NCI-H1105 treated with DMSO at 0.1 percent for 48 hours (cell line): ENCODE measurements around the gene CFL2.
"Not testable (repeated sequence)": the region's sequence is repeated elsewhere in the genome, so short reads cannot be mapped to it uniquely, and the experiment has no call there.

Experiments used
- DNase-seq: peaks from one replicate; lab custom pipeline; 2025; lab: John Stamatoyannopoulos, UW

CFL2 gene

DNA sequence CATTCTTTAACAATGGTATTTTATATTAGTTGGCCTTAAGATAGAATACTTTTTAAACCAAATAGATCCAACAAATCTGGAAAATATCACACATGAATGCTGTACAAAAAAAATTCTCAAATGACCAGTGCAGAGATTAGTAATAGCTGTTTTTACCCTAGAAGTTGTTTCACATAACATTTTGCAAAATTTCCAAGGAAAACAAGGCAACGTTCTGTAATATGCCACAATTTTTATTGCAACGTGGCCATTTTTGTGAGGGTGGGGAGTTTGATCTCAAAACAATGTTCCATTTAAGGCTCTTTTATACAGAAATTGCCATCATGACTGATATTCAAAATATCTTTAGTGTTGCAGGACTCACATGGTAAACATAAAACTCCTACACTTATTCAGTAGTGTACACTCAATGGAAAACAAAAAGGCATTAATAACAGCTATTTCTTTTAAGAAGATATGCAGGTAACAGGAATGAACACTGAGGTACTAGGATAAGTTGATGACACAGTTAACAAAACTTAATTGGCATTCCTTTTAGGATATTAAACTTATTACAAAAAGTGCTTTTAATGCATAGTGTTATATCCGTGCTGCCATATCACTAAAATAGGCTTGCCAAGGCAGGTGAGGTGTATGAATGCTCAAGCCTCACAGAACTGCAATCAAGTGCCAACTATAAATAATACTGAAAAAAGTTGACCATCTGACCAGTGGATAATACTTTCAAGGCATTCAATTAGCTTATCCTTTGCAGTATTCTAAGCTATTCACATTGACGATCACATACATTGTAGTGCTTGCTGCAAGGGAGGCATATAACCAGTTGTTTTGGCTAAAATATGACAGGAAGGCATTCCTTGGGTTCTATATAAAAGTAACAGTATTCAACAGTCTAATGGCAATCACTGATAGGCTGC lies 2.3 kb downstream of the CFL2 start:
- DNase-seq: no peak

DNA sequence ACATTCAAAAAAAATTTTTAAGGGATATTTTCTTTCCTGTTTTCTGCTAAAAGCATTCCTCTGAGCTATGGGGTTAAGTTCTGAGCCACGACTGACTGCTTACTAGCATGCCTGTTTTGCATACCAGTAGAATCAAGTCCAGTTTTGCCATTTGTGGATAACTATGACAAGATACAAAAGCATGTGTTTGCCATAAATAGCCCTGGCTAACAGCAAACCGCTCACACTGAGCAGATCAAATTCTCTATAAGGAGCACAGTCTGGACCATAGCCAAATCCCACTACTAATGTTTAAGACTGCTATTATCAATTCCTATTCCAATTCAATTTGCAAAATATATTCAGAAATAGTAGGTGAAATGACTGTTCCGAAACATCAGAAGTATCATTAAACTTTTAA lies 3.2 kb downstream of the CFL2 start:
- peak; percentile 27 for DNase-seq

DNA sequence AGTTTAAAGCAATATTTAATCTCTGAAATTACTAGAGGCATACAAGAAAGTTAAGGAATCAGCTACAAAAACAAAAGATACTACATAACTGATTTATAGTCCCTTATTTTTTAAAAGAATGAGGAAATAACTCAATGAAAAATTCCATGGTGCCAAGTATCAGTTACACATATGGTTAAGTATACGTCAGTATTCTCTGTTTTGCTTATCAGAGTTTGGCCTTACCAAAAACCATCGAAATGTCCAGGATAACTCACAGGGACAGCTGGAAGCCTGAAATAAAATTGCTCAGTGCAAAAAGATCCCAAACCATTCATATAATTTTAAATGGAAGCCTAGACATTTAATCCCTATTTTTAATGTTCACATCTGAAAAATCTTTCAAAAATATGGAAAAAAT lies 3.6 kb downstream of the CFL2 start:
- DNase-seq: no peak

DNA sequence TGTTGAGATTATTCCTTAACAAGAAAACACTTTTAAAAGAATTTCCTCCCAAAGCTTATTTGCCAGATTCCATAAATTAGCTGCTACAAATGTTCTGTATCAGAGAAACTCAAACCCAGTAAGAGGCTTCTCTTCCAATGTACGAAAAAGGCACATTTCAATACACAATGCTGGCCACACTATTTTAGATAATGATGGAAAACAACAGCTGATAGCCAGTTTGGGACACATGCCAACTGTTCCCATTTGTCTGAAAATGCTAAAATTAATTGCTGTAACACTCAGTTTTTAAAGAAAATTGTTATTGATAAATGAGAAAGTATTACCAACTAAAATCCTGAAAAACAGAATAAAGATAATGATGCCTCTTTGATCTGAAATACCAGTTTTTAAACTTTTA lies 4.4 kb downstream of the CFL2 start:
- no peak for DNase-seq

DNA sequence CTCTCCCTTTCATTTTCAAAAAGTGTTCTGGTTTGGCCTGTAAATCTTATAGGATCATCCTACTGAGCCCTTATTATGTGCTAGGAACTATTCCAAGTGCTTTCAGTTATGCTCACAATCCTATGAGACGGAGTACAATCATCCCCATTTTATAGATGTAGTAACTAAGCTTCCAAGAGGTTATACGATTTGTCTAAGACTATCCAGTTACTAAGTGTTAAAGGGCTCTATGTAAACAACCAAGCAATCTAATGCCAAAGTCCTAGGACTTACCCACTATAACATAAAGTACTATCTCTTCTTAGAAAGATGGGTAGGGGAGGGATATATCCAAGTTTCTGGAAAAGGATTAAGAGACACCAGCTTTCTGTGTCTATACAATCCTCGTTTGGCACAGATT lies 6.7 kb downstream of the CFL2 start:
- no peak for DNase-seq

DNA sequence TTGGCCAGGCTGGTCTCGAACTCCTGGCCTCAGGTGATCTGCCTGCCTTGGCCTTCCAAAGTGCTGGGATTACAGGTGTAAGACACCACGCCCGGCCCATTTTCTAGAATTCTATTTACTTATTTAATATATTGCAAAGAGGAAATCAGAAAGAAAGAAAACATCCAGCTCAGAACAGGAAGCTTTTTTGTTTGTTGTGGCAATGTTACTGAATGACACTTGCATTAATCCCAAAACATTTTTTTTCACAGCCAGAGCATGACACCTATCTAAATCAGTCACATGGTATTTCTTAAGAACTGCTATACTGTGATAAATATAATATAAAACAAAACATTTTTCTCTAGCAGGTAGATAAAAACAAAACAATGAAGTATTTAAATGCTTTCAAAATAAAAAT lies 12.6 kb downstream of the CFL2 start:
- no peak for DNase-seq

DNA sequence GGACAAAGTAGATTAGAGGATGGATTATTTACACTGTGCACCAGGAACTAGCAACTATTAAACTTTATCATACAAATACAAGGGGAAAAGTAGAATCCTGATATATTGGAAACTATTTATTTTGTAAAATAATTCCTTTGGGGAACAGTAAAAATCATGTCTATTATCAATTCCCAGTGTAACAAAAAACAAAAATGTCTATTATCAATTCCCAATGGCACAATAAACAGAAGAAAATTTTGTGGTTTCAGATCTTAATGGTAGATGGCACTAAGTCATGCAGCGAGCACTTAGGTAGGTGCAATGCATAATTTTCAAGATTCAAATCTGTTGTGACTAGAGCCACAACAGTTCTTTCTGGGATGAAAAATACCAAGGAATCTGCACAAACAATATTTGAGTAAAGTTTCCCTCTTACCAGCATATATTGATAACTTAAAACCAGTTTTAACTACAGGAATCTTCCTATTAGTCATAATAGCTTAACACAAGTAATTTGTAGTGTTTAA lies 13.7 kb downstream of the CFL2 start:
- DNase-seq: no peak

DNA sequence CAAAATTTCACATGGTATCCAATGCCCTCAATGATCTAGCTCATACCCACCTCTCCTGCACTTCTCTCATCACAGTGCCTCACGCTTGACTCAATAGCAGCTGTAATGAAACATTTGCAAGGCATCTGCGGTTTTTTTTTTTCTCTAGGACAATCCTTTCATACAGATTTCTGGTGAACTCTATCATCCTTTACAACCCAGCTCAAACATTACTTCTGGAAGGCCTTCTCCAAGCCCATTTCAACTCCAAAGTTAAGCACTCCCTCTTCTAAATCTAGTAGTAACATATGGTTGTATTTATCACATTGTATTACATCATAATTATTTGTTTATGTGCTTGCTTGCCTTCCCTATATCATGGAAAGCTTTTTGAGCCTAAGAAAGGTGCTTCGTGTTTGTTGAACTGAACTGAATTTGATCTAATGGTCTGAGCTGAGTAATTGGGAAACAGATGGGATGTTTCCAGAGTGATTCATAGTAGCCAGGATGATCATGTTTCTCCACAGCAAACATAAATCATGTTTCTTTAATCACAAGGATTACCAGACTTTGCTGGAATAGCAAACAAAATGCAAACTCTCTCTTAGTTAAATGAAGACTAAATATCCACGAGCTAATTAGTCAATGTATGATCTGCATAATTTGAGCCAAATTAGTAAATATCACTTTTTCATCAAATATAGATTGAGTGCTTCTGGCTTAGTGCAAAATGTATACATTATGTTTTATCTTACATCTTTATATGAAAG lies 14.3 kb downstream of the CFL2 start:
- DNase-seq: no peak

DNA sequence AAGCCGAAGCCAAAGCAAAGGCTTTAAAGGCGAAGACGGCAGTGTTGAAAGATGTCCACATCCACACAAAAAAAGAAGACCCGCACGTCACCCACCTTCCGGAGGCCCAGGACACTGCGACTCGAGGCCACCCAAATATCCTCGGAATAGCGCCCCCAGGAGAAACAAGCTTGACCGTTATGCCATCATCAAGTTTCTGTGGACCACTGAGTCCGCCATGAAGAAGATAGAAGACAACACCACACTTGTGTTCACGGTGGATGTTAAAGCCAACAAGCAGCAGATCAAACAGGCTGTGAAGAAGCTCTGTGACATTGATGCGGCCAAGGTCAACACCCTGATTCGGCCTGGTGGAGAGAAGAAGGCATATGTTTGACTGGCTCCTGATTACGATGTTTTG lies 20.2 kb downstream of the CFL2 start:
- not testable (repeated sequence) for DNase-seq

DNA sequence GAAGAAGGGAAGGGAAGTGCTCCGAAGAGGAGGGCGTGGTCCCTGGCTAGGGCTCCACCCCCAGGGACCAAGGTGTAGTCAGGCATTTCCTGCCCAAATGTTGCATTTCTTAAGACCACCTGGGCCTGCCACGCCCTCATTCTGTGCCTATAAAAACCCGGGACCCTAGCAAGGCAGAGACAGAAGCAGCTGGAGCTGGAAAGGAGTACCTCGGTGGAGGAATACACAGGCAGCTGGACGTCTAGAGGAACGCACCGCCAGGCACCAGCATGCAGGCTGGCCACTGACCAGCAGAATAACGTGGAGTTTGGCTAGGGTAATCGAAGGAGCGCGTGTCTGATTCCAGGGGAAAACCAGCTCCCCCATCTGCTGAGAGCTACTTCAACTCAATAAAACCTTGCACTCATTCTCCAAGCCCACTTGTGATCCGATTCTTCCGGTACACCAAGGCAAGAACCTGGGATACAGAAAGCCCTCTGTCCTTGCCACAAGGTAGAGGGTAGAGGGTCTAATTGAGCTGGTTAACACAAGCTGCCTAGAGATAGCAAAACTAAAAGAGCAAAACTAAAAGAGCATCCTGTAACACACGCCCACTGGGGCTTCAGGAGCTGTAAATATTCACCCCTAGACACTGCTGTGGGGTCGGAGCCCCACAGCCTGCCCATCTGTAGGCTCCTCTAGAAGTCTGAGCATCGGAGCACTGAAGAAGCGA lies 21.0 kb downstream of the CFL2 start:
- DNase-seq: no peak

DNA sequence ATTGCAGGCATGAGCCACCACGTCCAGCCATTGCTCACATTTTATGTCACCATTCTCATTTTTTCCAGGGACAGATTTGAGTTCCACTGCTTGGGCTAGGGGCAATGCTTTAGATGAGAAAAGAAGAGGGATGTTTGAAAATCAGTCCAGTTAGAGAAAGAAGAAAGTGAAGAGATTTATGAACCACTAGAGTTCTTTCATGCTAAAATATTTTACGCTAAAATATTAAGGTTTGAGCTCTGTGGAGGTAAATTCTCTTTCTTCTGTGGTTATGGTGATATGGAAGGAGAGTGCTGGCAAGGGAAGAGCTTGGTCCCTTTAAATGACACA lies 21.5 kb downstream of the CFL2 start:
- DNase-seq: no peak

DNA sequence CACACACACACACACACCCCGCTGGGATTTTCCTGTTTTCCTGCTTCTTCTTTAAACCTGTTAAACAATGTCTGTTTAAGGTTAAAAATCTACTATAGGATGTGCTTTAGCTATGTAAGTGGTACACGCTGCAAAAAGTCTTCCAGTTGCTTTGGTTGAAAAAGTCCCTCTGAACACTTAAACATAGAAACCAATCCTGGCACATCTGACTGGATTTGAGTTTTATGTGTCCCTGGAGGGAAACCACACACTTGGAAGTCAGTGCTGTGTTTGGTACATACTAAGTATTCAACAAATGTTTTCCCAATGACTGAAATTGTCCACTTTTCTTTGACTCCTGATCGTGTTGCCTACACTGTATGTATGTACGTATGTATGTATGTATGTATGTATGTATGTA lies 22.0 kb downstream of the CFL2 start:
- no peak for DNase-seq

DNA sequence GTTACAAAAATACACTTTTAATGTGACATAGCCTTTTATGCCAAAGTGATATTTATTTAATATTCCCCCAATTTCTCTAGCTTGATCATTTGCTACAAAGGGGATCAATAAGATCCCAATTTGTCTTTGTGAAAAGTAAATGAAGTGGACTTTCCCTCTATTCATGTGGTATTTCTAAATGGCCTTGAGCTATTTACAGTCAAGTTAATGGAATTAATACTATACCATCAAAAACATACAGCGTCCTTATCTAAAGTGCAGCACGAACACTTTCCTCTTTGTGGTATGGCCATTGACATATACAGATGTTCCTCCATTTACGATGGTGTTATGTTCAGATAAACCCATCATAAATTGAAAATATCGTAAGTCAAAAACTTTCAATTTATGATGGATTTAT lies 23.2 kb downstream of the CFL2 start:
- DNase-seq: no peak

DNA sequence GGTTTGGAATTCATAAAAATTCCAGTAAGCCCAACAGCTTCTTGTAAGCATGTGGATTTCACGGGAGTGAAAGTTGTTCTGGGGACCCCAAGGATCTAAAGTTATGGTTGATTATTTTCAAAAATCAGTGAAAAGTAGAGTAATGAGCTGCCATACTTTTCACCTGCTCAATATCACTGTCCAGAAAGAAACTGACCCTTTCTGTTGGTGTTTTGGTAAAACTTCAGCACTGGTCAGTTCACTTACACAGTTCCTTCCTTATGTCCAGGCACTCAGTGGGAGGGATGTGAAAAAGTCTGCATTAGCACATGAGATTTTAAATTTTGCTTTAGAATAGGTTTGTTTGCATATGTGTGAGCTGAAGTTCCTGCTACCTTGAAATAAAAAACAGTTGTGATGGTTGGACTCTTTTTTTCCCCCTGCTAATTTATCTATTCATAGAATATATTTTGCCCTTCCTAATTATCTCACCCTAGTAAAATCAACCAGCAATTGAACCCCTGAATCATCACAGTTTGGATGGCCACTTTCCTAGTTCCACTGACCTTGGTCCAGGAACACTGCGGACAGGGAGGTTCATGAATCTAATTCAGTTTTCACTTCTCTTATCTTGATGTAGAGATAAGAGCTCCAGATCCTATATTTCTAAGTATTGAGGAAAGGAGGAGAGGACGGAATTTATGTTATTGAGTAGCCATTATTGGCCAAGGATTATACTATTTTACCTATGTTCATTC lies 25.8 kb downstream of the CFL2 start:
- no peak for DNase-seq

DNA sequence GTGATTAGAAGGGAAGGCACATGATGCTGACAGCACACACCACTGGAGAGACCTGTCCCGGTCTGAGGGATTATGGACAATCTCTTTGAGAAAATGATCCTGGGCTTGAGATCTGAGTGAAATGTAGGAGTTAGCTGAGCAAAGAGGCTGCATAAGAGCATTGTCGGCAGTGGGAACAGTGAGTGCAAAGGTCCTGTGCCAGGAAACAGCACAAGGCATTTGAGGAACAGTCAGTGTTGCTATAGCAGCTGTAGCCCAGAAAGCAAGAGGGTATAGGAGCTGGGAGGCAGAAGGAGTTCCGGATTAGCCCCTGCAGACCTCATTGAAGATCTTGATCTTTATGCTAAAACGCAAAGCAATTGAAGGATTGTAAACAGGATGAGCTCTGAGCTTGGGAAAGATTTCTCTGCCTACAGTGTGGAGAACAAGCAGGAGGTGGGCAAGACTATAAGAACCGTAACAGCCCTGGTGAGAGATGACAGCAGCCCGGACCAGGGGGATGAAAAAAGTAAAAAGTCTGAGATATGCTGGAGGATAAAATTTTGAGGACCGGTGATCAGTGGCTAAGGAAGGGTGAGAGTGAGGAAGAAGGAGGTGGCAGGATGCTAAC lies 28.5 kb downstream of the CFL2 start:
- DNase-seq: no peak

DNA sequence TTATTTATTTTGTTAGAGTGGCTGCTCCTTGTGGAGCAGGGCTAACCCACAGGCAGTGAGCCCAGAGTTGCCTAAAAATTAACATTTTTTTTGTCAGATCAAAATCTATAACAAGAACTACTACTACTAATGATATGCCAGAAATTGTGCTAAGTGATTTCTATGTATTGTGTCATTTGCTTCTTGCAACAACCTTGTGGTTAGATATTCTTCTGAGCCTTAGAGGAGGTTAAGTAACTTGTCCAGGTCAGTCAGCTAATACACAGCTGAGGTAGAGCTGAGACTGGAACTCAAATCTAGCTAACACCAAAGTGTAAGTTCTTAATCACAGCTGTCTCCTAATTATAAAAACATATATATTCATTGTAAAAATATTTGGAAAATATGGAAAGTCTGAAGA lies 29.8 kb downstream of the CFL2 start:
- DNase-seq: no peak

DNA sequence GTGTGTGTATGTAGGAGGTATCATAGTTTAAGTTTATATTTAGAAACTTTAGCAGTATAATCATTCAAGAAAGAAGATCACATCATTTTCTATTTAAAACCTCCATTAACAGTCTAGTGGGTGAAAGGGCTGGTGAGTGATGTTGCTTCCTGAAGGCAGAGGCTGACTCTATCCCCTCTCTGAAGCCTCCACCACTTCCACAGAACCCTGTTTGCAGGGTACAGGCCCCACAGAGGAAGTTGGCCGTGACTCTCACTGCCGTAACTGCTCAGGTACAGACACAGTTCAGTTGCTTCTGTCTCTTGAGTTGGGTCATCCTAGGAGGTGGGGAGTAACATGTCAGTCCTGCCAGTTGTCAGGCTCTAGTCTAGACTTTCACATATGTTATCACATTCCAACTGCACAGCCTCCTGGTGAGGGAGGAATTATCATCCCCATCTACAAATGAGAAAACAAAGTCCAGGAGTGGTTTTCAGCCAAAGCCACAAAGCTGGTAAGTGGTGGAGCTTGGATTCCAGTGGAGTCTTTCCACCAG lies 31.5 kb downstream of the CFL2 start:
- no peak for DNase-seq

DNA sequence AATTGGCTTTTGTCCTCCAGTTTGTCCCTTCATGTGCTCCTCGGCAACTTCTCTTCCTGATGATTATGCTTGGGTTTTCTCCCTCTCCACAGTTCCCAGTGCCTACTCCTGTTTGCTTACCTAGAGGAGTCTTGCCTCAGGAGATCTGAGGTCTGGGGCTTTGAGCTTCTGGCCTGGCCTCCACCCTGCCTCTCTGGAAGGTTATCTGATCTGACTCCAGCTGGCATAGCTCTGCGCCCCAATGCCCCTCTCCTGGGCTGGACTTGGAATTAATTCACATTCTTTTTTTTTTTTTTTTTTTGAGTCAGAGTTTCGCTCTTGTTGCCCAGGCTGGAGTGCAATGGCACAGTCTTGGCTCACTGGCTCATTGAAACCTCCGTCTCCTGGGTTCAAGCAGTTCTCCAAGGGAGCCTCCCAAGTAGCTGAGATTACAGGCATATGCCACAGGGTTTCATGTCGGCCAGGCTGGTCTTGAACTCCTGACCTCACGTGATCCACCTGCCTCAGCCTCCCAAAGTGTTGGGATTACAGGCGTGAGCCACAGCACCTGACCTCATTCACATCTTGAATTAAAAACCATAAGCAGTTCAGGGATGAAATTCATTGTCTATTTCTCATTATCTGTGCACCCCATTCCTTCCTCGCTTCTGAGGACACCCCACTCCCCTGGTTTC lies 33.5 kb downstream of the CFL2 start:
- DNase-seq: no peak

DNA sequence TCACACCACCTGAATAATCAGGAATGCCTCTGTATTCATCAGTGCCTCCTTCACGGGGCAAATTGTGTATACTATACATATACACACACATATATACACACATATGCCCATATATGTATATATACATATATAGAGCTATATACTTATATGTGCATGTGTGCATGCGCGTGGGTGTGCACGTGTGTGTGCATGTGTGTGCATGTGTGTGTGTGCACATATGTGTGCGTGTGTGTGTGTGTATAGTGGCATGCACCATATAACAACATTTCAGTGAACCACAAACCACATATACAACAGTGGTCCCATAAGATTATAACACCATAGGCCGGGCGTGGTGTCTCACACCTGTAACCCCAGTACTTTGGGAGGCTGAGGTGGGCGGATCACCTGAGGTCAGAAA lies 35.7 kb downstream of the CFL2 start:
- no peak for DNase-seq

DNA sequence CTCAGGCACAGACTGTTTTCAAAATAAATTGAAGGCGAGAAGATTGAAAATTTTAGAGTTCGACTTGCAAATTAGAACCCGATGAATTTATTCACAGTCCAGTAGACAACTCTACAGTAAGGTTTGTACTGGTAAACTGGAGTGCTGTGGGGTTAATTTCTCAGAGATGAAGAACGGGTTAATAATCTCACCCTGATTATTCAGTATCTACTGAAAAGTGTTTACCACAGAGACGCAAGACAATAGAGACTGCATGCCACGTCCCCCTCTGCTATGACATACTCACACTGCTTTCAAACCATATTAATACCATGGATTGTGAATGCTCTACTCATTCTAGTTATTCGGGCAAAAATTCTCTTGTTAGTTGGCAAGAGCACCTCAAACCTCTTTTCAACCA lies 36.1 kb downstream of the CFL2 start:
- DNase-seq: no peak
